T47D (cell line): ENCODE measurements around the gene MRPL22.
"Not testable (repeated sequence)": the region's sequence is repeated elsewhere in the genome, so short reads cannot be mapped to it uniquely, and the experiment has no call there.

ENCODE experiments used
- DNase-seq, 2 experiments: peaks; one replicate each; pipeline versions ENCODE4 v3.0.0 to v3.0.0-alpha.2; 2011 to 2012; ENCODE audit warnings: low read depth in 1 of 2, low spot score in 1 of 2
- JUND ChIP-seq: IDR thresholded peaks from 2 replicates; pipeline ENCODE4 v1.6.1; 2012; ENCODE audit warnings: low read depth
- in situ Hi-C: cut with HindIII; loops from 2 replicates; pipeline ENCODE4 v1.10.0; 2016; ENCODE audit warnings: low sequenced_read_pairs, low pct_unique_long_range_greater_than_20kb

The MRPL22 gene

GRCh38 chr5:154984946-154985516 lies 44.2 kb downstream of the MRPL22 start:
- no peak for DNase-seq
- in situ Hi-C loops = no loop called here
- no peak for TF ChIP-seq JUND

GRCh38 chr5:154986151-154986550 lies 45.3 kb downstream of the MRPL22 start:
- in situ Hi-C loops = no loop called here
- no peak for TF ChIP-seq JUND
- DNase-seq = no peak

- no peak for TF ChIP-seq JUND
- in situ Hi-C loops = no loop called here
- no peak for DNase-seq
These were observed 48.8 kb downstream of the MRPL22 start for GRCh38 chr5:154989626-154990025.

- in situ Hi-C loops = no loop called here
- TF ChIP-seq JUND = no peak
- DNase-seq = no peak
These were observed 52.6 kb downstream of the MRPL22 start for GRCh38 chr5:154993461-154993860.

- no peak for DNase-seq
- TF ChIP-seq JUND = no peak
- in situ Hi-C loops = no loop called here
These were observed 54.8 kb downstream of the MRPL22 start for GRCh38 chr5:154995679-154996078.

GRCh38 chr5:154997746-154998145 lies 56.9 kb downstream of the MRPL22 start:
- in situ Hi-C loops = no loop called here
- TF ChIP-seq JUND = no peak
- no peak for DNase-seq

- in situ Hi-C loops = no loop called here
- no peak for TF ChIP-seq JUND
- DNase-seq = no peak
These were observed 59.0 kb downstream of the MRPL22 start for GRCh38 chr5:154999865-155000264.

- in situ Hi-C loops = no loop called here
- no peak for DNase-seq
- TF ChIP-seq JUND = no peak
These were observed 60.6 kb downstream of the MRPL22 start for GRCh38 chr5:155001523-155001922.

- in situ Hi-C loops, DNase-seq: not testable (repeated sequence)
These were observed 61.8 kb downstream of the MRPL22 start for GRCh38 chr5:155002722-155003121.

GRCh38 chr5:155004138-155004744 lies 63.4 kb downstream of the MRPL22 start:
- in situ Hi-C loops = no loop called here
- peak in 1 of 2 experiments; percentile 40 for DNase-seq
- no peak for TF ChIP-seq JUND

- DNase-seq, in situ Hi-C loops: not testable (repeated sequence)
These were observed 65.4 kb downstream of the MRPL22 start for GRCh38 chr5:155006265-155006664.

- no peak for TF ChIP-seq JUND
- in situ Hi-C loops = no loop called here
- DNase-seq = no peak
These were observed 67.8 kb downstream of the MRPL22 start for GRCh38 chr5:155008669-155009068.

- DNase-seq = no peak
- no peak for TF ChIP-seq JUND
- in situ Hi-C loops = no loop called here
These were observed 70.0 kb downstream of the MRPL22 start for GRCh38 chr5:155010881-155011280.

- TF ChIP-seq JUND = no peak
- in situ Hi-C loops = no loop called here
- DNase-seq = no peak
These were observed 72.7 kb downstream of the MRPL22 start, which contains the start of gene KIF4B for GRCh38 chr5:155013526-155013925. TSS of gene KIF4B (plus strand) at chr5:155013755. CDS start at chr5:155013860, 105 bp downstream.
